HL-60 (cell line): ENCODE results near the gene SHANK2.

Experiments
- DNase-seq, 2 experiments: peaks; one replicate each; pipeline ENCODE4 v3.0.0-alpha.2; 2010 to 2020; ENCODE audit warnings: low read depth in 1 of 2, low spot score in 1 of 2
- H3K27ac ChIP-seq: fragments of 250-450 bp; sonication (Bioruptor Pico); replicated peaks from 2 replicates; pipeline ENCODE4 v1.5.1; 2020; ENCODE audit warnings: mild to moderate bottlenecking, moderate library complexity
- H3K27me3 ChIP-seq: fragments of 250-450 bp; sonication (Bioruptor Pico); 2 replicates; pipeline ENCODE4 v1.5.1; 2021; ENCODE audit warnings: mild to moderate bottlenecking, moderate library complexity; ENCODE audit not compliant: insufficient read depth, poor library complexity, severe bottlenecking
- H3K4me3 ChIP-seq: replicated peaks from 2 replicates; pipeline ENCODE4 v1.5.1; 2011; ENCODE audit warnings: mild to moderate bottlenecking, control low read depth, low read length; ENCODE audit not compliant: insufficient read depth
- CTCF ChIP-seq: IDR thresholded peaks from one replicate; pipeline ENCODE4 v1.5.1; 2011; ENCODE audit warnings: low read length, control low read depth, inconsistent platforms; ENCODE audit not compliant: insufficient read depth
- GABPA ChIP-seq: IDR thresholded peaks from 2 replicates; pipeline ENCODE4 v1.6.1; 2012; ENCODE audit warnings: low read depth
- POLR2AphosphoS5 ChIP-seq: IDR thresholded peaks from 2 replicates; pipeline ENCODE4 v1.6.1; 2012; ENCODE audit warnings: low read depth
- SPI1 ChIP-seq: IDR thresholded peaks from 2 replicates; pipeline ENCODE4 v1.6.1; 2012; ENCODE audit warnings: low read depth, mild to moderate bottlenecking, borderline replicate concordance
- TF ChIP-seq, protein P1 (sequence below): IDR thresholded peaks from 2 replicates; pipeline ENCODE4 v1.6.1; 2012; ENCODE audit warnings: low read depth; ENCODE audit not compliant: insufficient replicate concordance

SHANK2 gene

DNA sequence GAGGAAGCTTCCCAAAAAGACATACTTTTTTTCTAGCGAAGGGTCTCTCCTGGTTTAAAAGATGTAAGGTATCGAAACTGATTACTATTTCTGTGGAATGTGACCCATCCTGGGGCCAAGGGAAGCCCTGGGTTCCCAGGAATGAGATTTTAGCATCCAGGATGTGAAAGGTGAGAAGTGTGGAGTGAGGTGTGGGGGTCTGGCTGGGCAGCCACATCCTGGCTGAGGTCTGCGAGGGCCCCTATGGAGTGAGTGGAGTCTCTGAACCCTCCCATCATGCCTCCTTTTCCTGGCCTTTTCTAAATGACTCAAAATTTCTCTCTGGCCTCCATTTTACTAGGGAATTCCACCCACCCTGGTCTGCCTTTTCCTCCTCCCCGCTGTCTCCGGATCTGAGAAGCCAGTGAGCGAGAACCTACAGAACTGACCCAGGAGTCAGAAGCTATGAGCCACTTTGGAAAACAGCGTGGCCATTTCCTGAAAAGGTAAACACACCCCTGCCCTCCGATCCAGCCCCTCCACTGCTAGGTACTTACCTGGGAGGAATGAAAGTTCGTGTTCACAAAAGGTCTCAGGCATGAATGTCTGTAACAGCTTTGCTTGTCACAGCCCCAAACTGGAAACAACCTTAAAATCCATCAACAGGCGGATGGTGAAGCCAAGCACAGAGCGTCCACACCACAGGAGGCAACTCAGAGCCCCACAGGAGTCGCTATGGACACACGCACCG is 27.7 kb upstream of the SHANK2 start:
- no peak overlapping the region for H3K27ac ChIP-seq
- no peak for DNase-seq
- no peaks in the 10 kb centered on the region for H3K27me3 ChIP-seq
- TF ChIP-seq CTCF (no peak), POLR2AphosphoS5 (no peak), SPI1 (no peak), GABPA (no peak)
- TF ChIP-seq, protein P1, sequence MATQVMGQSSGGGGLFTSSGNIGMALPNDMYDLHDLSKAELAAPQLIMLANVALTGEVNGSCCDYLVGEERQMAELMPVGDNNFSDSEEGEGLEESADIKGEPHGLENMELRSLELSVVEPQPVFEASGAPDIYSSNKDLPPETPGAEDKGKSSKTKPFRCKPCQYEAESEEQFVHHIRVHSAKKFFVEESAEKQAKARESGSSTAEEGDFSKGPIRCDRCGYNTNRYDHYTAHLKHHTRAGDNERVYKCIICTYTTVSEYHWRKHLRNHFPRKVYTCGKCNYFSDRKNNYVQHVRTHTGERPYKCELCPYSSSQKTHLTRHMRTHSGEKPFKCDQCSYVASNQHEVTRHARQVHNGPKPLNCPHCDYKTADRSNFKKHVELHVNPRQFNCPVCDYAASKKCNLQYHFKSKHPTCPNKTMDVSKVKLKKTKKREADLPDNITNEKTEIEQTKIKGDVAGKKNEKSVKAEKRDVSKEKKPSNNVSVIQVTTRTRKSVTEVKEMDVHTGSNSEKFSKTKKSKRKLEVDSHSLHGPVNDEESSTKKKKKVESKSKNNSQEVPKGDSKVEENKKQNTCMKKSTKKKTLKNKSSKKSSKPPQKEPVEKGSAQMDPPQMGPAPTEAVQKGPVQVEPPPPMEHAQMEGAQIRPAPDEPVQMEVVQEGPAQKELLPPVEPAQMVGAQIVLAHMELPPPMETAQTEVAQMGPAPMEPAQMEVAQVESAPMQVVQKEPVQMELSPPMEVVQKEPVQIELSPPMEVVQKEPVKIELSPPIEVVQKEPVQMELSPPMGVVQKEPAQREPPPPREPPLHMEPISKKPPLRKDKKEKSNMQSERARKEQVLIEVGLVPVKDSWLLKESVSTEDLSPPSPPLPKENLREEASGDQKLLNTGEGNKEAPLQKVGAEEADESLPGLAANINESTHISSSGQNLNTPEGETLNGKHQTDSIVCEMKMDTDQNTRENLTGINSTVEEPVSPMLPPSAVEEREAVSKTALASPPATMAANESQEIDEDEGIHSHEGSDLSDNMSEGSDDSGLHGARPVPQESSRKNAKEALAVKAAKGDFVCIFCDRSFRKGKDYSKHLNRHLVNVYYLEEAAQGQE: no peak
- H3K4me3 ChIP-seq: no peak overlapping the region

DNA sequence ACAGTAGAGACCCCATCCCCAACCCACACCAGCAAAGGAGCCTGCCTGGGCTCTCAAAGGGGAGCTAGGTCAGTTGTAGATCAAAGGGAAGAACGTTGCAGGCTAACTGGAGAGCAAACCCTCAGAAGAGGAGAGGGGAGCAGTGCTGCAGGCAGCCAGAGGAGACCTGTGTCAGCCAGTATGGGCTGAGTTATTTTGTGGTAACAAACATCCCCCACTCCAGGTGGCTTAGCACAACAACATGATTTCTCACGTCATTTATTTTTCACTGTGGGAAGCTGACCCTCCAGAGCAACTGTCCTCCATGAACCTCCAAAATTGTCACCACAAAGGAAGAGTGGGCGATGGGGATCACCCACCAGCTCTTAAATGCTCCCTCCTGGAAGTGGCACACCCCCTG is 19.8 kb upstream of the SHANK2 start:
- H3K27ac ChIP-seq: no peak overlapping the region
- no peak overlapping the region for H3K4me3 ChIP-seq
- TF ChIP-seq, protein P1: no peak
- TF ChIP-seq GABPA: no peak
- TF ChIP-seq POLR2AphosphoS5: no peak
- no peak for TF ChIP-seq SPI1
- TF ChIP-seq CTCF: no peak
- DNase-seq: no peak
- H3K27me3 ChIP-seq: no peaks in the 10 kb centered on the region

DNA sequence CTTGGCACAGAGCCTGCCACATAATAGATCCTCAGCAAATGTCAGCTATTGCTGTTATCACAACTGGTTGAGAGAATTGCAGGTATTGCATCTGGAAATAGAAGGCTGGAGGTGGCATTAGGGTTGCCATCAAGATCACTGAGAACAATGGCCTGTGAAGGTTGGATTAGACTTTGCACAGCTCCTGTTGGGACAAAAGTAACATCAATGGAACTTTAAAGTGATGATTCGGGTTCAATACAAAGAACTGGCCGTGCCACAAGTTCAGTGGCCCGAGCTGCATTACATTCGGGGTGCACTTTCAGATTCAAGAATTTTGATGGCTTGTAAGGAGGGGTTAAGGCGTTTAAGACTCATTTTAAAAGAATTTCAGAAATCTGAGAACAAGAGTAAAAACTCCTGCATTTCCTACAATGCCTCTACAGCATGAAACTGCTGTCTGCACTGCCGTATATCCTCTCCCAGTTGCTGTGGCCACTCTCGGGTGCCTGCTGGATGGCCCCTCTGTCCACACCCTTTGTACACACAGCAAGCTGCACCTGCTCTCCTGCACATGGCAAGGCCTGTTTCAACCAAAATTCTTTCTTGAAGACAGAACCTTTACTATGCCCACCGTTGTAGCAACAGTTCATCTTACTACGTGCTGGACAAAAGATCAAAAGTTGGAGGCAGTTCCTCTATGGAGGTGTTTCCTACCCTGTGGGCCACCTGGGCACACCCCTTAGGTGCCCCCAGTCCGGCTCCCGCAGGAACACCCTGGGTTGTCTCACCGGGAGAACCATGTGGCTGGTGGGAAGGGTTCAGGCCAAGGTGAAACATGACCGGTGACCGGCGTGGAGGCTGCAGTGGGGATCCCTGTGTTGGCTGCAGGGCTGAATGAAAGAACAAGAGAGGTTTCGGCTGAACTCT is 17.5 kb upstream of the SHANK2 start:
- Histone ChIP-seq H3K27ac (no peak overlapping the region), H3K27me3 (no peaks in the 10 kb centered on the region), H3K4me3 (no peak overlapping the region)
- no peak for TF ChIP-seq SPI1
- TF ChIP-seq, protein P1: no peak
- no peak for TF ChIP-seq POLR2AphosphoS5
- TF ChIP-seq CTCF: no peak
- TF ChIP-seq GABPA: no peak
- DNase-seq: no peak
